Suprapubic skin (tissue), 3 donors: ENCODE results near the gene PCDHGA12.

Experiments
- POLR2AphosphoS5 ChIP-seq, 3 donors: sonication (generic); formaldehyde crosslinking; IDR thresholded peaks; one replicate each; pipeline ENCODE4 v1.6.1; 2017; ENCODE audit warnings: antibody characterized with exemption in 3 of 3
- TF ChIP-seq, protein P1 (sequence below), 2 donors: fragments of 200-600 bp in 1 of 2; fragments of 450-650 bp in 1 of 2; sonication (generic) in 1 of 2; IDR thresholded peaks; one replicate each; pipeline ENCODE4 v1.5.1; 2016 to 2019; ENCODE audit warnings: antibody characterized with exemption in 2 of 2, mild to moderate bottlenecking in 1 of 2, moderate library complexity in 1 of 2

DNA sequence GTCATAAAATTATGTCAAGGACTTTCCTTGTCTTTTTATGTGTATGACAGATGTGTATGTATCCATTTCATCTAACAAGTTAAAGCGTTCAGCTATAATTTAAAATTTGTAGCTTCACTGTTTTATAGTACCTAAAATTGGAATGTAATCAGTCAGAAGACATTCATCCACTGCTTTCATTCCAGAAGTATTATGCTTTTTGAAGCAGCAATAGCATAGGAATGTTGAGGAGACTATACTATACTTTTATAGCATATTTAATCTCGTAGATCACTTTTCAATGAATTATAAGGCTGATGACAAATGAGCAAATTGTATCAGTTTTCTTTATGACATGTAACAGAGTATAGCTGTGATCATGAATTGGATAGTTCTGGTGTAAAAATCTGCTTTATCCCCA lies 6.9 kb downstream of the PCDHGA12 start:
- no peak for TF ChIP-seq POLR2AphosphoS5 (IDR thresholded peaks at IDR 0.05)
- TF ChIP-seq, protein P1, sequence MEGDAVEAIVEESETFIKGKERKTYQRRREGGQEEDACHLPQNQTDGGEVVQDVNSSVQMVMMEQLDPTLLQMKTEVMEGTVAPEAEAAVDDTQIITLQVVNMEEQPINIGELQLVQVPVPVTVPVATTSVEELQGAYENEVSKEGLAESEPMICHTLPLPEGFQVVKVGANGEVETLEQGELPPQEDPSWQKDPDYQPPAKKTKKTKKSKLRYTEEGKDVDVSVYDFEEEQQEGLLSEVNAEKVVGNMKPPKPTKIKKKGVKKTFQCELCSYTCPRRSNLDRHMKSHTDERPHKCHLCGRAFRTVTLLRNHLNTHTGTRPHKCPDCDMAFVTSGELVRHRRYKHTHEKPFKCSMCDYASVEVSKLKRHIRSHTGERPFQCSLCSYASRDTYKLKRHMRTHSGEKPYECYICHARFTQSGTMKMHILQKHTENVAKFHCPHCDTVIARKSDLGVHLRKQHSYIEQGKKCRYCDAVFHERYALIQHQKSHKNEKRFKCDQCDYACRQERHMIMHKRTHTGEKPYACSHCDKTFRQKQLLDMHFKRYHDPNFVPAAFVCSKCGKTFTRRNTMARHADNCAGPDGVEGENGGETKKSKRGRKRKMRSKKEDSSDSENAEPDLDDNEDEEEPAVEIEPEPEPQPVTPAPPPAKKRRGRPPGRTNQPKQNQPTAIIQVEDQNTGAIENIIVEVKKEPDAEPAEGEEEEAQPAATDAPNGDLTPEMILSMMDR (IDR thresholded peaks at IDR 0.05), result no peak
